Effector memory CD4-positive, alpha-beta T cell (primary cell): ENCODE measurements around the gene LAMC1.

Experiments used
- DNase-seq, 3 donors: peaks; one replicate each; pipeline ENCODE4 v3.0.0-alpha.2; 2020
- H3K27ac ChIP-seq: 2 replicates; pipeline ENCODE4 v1.7.0; 2013; ENCODE audit warnings: mild to moderate bottlenecking, low read length, moderate library complexity; ENCODE audit not compliant: insufficient read depth, poor library complexity, severe bottlenecking
- H3K27me3 ChIP-seq: replicated peaks from 2 replicates; pipeline ENCODE4 v1.7.0; 2013; ENCODE audit warnings: mild to moderate bottlenecking, low read length; ENCODE audit not compliant: insufficient read depth, control insufficient read depth, poor library complexity, severe bottlenecking
- H3K36me3 ChIP-seq: 2 replicates; pipeline ENCODE4 v1.7.0; 2013; ENCODE audit warnings: mild to moderate bottlenecking, low read length, moderate library complexity; ENCODE audit not compliant: control insufficient read depth, insufficient read depth
- H3K4me1 ChIP-seq: 2 replicates; pipeline ENCODE4 v1.7.0; 2013; ENCODE audit warnings: low read length, mild to moderate bottlenecking; ENCODE audit not compliant: control insufficient read depth, insufficient read depth, poor library complexity, severe bottlenecking
- H3K4me3 ChIP-seq: 2 replicates; pipeline ENCODE4 v1.7.0; 2013; ENCODE audit warnings: low read length, low read depth, mild to moderate bottlenecking; ENCODE audit not compliant: insufficient read depth, poor library complexity, severe bottlenecking
- H3K9me3 ChIP-seq: 2 replicates; pipeline ENCODE4 v1.7.0; 2013; ENCODE audit warnings: mild to moderate bottlenecking, low read length, moderate library complexity; ENCODE audit not compliant: control insufficient read depth

LAMC1 gene

DNA sequence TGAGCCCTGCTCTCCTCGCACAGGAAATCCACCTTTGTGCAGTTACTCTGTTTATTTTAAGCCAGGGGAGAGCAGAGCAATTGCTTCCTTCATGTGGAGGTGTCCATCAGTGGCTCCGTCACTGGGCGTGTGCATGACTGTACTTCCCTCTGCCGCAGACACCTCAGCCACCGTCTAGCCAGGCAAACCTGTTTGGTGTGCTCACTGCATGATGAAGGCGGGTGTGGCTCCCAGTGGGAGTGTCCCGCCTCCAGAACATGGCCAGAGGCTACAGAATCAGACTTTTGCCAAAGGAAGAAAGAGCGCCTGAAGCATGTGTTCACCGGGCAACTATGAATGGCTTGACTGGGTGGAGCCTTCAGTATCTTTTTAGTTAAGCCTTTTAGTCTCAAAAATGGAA is 136.7 kb downstream of the LAMC1 start:
- H3K4me1 ChIP-seq = no peaks in the 10 kb centered on the region

DNA sequence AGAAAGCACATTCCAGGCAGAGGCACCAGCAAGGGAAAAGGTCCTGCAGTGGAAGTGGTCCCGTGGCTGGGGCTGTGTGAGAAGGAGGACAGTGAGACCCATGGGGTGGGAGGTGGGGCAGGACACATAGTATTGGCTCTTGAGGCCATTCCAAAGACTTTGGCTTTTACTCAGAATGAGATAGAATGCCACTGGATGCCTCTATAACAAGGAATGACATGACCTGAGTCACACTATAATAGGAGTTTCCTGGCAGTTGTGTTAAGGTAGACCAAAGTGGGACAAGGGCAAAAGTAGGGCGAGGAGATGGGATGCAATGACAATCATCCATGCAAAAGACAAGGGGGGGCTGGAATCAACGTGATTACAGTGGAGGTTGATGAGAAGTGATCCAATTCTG is 138.2 kb downstream of the LAMC1 start:
- no peaks in the 10 kb centered on the region for H3K4me1 ChIP-seq
- no peak for DNase-seq
- H3K27me3 ChIP-seq = no peaks in the 10 kb centered on the region
- H3K27ac ChIP-seq = no peak overlapping the region
- no peaks in the 10 kb centered on the region for H3K36me3 ChIP-seq
- H3K9me3 ChIP-seq = no peaks in the 10 kb centered on the region
- no peak overlapping the region for H3K4me3 ChIP-seq

More for the DNA sequence above, 136.7 kb downstream of the LAMC1 start:
- no peaks in the 10 kb centered on the region for H3K36me3 ChIP-seq
- no peaks in the 10 kb centered on the region for H3K27me3 ChIP-seq
- H3K9me3 ChIP-seq = no peaks in the 10 kb centered on the region
- no peak overlapping the region for H3K4me3 ChIP-seq
- H3K27ac ChIP-seq = no peak overlapping the region
- no peak for DNase-seq

DNA sequence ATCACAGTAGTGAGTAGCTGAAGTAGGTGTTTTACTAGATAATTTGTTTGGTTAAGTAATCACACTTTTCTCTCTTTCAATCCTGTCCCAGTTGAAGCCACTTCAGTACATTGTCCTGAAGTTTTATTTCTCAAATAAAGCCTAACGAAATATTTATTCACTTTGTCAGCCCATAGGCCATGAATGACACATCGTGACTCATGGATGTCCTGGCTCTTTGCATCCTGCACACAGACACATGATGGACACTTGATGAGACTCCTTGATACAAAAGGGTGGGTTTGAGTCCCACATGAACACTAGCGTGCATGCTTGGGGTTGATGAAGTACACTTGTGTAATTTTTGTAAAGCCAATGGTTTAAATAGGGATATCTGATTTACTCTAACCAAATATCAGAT is 140.1 kb downstream of the LAMC1 start:
- H3K27me3 ChIP-seq = no peaks in the 10 kb centered on the region
- DNase-seq = no peak
- H3K4me1 ChIP-seq = no peaks in the 10 kb centered on the region
- H3K4me3 ChIP-seq = no peak overlapping the region
- H3K27ac ChIP-seq = no peak overlapping the region
- H3K36me3 ChIP-seq = no peaks in the 10 kb centered on the region
- H3K9me3 ChIP-seq = no peaks in the 10 kb centered on the region

DNA sequence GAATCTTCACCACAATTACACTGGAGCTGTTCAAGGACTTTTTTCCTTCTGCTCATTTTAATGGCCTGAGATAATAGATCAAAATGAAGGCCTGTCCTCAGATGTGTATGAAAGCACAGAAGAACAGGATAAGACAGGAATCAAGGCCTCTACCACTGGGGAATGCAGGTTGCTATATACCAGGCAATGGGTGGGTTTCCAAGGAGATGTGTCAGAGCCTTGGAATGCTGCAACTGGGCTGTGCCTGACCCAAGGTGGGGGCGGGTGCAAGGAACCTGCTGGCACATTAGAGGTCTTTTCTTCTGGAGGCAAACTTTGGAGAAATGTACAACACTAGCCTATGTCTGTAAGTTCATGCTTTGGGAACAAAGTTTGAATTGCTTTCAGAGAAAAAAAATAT is 141.1 kb downstream of the LAMC1 start:
- Histone ChIP-seq H3K27ac (no peak overlapping the region), H3K4me1 (no peaks in the 10 kb centered on the region)

DNA sequence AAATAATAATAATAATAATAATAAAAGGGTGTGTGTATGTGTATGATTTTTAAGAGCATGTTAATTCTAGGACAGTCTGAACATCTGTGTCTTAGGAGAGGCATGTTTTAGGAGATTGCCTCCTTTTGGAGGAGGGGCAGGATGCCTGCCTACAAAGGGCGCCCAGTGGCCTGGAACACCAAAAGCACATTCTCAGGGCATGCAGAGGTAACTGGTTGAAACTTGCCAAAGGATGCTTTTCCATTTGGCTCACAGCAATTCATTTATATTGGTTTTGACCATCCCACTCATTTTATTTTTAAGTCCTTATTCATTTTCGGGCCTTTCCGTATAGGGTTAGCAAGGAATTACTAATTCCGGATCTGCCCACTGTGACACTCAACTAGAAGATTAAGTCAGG is 141.7 kb downstream of the LAMC1 start:
- Histone ChIP-seq H3K9me3 (no peaks in the 10 kb centered on the region), H3K4me1 (no peaks in the 10 kb centered on the region), H3K36me3 (no peaks in the 10 kb centered on the region), H3K27me3 (no peaks in the 10 kb centered on the region), H3K27ac (no peak overlapping the region), H3K4me3 (no peak overlapping the region)
- no peak for DNase-seq

More for the DNA sequence above, 141.1 kb downstream of the LAMC1 start:
- H3K4me3 ChIP-seq = no peak overlapping the region
- H3K9me3 ChIP-seq = no peaks in the 10 kb centered on the region
- no peaks in the 10 kb centered on the region for H3K36me3 ChIP-seq
- DNase-seq = no peak
- H3K27me3 ChIP-seq = no peaks in the 10 kb centered on the region

DNA sequence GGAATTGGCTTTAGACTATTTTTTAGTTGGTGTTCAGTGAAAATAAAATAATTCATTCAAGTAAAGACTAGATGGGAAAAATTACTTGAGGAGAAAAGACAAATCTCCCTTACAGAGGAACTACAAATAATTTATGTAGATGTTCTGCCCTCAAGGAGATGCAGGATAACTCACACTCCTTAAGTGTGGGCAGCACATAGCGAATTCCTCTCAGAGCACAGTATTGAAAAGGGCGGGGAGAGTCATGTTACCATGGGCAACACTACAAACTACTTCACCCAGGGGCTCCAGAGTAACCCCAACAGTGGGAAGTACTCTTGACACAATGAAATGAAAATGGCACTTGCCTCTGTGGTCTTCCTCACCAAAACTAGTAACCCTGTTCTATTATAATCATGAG is 142.2 kb downstream of the LAMC1 start:
- H3K27ac ChIP-seq = no peak overlapping the region

DNA sequence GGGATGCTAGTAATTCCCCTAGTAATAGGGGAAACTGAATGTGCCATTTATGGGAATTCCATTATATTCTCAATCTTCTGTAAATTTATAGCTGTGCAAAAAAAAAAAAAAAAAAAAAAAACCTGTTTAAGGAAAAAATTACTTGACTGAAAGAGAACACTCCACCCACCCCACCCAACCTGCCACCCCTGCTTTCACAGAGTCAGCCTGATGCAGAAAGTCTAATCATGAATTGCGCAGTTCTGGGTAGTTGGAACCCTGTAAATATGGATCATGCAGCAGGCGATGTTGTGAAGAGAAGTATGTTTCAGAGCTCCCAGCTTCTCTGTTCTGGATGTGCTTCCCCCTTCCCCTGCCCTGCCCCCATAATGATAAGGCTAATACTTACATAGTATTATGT is 143.2 kb downstream of the LAMC1 start:
- no peak for DNase-seq
- Histone ChIP-seq H3K27ac (no peak overlapping the region), H3K36me3 (no peaks in the 10 kb centered on the region), H3K4me3 (no peak overlapping the region), H3K4me1 (no peaks in the 10 kb centered on the region), H3K9me3 (no peaks in the 10 kb centered on the region), H3K27me3 (no peaks in the 10 kb centered on the region)

More for the DNA sequence above, 142.2 kb downstream of the LAMC1 start:
- Histone ChIP-seq H3K36me3 (no peaks in the 10 kb centered on the region), H3K4me3 (no peak overlapping the region), H3K27me3 (no peaks in the 10 kb centered on the region), H3K4me1 (no peaks in the 10 kb centered on the region), H3K9me3 (no peaks in the 10 kb centered on the region)
- DNase-seq = no peak

DNA sequence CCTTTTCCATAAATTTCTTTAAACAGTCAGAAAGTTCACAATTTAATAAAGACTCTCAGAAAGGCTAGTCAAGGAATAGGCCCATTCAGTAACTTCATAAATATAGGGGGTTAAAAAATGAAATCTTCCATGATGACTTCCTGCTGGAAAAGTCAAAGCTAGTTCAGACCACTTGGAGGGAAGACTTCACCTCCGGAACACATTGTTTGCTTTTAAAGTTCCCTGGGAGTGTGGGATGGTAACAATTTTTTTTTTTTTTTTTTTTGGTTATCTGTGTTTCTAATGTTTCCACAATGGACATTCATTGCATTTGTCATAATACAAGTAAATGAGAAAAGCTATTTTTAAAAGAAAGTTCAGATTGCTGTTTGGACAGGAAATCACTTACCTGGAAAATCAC is 144.5 kb downstream of the LAMC1 start:
- H3K27ac ChIP-seq = no peak overlapping the region
- H3K27me3 ChIP-seq = no peaks in the 10 kb centered on the region
- H3K36me3 ChIP-seq = no peaks in the 10 kb centered on the region
- DNase-seq = no peak
- no peak overlapping the region for H3K4me3 ChIP-seq
- no peaks in the 10 kb centered on the region for H3K9me3 ChIP-seq
- H3K4me1 ChIP-seq = no peaks in the 10 kb centered on the region

DNA sequence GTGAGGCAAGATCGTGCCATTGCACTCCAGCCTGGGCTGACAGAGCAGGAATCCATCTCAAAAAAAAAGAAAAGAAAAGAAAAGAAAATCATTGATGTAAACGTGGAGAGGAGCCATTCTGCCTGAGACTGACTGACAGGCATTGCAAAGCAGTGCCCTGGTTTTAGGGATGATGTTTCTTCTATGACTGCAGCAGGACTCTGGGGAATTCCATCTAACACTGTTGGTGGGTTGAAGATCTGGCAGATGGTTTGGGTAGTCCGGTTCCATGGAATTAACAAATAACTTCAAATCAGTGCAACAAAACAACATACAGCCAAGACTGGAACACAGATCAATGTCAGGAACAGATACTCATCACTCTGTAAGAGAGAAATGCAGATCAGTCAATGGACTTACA is 145.1 kb downstream of the LAMC1 start:
- no peaks in the 10 kb centered on the region for H3K9me3 ChIP-seq
- no peak for DNase-seq
- H3K27me3 ChIP-seq = no peaks in the 10 kb centered on the region
- no peaks in the 10 kb centered on the region for H3K4me1 ChIP-seq
- no peak overlapping the region for H3K4me3 ChIP-seq
- no peaks in the 10 kb centered on the region for H3K36me3 ChIP-seq
- no peak overlapping the region for H3K27ac ChIP-seq

DNA sequence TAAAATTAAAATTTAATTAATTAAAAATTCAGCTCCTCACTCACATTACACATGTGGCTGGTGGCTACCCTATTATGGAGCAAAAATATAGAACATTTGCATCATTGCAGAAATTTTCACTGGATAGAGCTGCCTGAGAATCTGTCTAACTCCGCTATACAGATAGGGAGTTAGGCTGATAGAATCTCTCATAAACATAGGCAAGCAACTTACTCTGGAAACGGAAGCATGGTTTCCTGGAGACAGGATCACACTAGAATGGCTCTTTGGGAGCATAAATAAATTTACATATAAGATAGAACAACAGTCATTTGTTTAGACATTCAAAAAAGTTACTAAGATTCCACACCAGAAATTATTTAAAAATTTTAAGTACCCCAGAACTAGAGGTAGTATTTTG is 150.6 kb downstream of the LAMC1 start:
- no peak overlapping the region for H3K4me3 ChIP-seq
- H3K27ac ChIP-seq = no peak overlapping the region
- H3K27me3 ChIP-seq = no peaks in the 10 kb centered on the region
- H3K9me3 ChIP-seq = no peaks in the 10 kb centered on the region
- no peak for DNase-seq
- H3K4me1 ChIP-seq = no peaks in the 10 kb centered on the region
- no peaks in the 10 kb centered on the region for H3K36me3 ChIP-seq

DNA sequence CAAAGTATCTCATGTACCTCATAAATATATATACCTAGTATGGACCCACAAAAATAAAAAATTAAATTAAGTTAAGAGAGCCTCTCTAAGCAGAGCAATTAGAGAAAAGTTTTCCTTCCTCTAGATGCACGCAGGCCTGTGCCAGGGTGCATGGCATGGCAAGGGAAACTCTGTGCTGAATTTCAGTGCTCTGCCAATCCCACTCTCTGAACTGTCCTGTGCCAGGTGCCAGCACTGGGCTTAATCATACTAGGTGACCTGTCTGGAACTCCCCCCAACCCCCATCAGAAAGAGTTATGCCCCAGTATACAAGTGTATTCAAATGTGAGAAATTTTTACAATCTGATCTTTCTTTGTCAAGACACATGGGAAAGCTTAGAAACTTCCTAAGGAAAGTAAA is 152.4 kb downstream of the LAMC1 start:
- no peak overlapping the region for H3K27ac ChIP-seq

More for the DNA sequence above, 152.4 kb downstream of the LAMC1 start:
- DNase-seq = no peak
- no peaks in the 10 kb centered on the region for H3K4me1 ChIP-seq
- H3K9me3 ChIP-seq = no peaks in the 10 kb centered on the region
- H3K36me3 ChIP-seq = no peaks in the 10 kb centered on the region
- H3K4me3 ChIP-seq = no peak overlapping the region
- no peaks in the 10 kb centered on the region for H3K27me3 ChIP-seq
